Panc1 (cell line): ENCODE data around the gene RPAP3.

Experiments
- POLR2AphosphoS5 ChIP-seq: IDR thresholded peaks from 2 replicates; pipeline ENCODE4 v1.6.1; 2012; ENCODE audit warnings: mild to moderate bottlenecking, low read depth, low read length, moderate library complexity
- SIN3A ChIP-seq: IDR thresholded peaks from 2 replicates; pipeline ENCODE4 v1.6.1; 2012; ENCODE audit warnings: low read depth, mild to moderate bottlenecking, low read length, moderate library complexity, borderline replicate concordance; ENCODE audit not compliant: insufficient read depth
- TF ChIP-seq, protein P1 (sequence below): fragments of 450-650 bp; IDR thresholded peaks from 2 replicates; pipeline ENCODE4 v1.5.1; 2017; ENCODE audit warnings: mild to moderate bottlenecking
- TF ChIP-seq, protein P2 (sequence below), 2 experiments: IDR thresholded peaks; 2 replicates each; pipeline ENCODE4 v1.6.1; 2011 to 2012; ENCODE audit warnings: low read depth in 2 of 2, control low read depth in 1 of 2, low read length in 1 of 2, mild to moderate bottlenecking in 1 of 2, moderate library complexity in 1 of 2; ENCODE audit not compliant: insufficient read depth in 1 of 2

DNA sequence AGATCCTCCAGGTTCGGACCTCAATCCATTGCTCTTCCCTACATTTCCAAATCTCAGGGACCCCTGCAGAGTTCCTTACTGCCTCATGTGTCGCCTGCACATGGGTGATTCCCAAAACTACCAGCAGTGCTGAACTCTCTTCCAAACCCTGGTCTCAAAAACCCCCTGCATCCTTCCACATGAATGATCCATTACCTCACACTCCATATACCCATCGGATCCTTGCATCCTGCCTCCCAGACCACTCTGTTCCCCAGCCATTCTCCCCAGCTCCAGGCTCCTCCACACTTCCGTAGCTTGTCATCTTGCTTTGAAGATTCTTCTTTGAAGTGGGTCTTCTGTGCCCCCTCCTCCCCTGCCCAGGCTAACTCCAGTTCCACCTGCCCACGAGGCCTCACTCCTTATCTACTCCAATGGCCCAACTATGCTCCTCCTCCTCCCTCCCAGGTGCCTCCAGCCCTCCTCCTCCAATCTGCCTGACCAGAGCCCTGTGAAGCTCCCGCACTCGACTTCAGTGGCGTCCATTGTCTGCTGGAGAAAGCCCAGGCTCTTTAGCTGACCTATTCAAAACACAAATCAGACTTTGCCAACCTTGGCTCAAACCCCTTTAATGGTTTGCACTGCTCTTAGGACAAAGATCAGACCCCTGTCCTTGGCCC, 39.1 kb upstream of the RPAP3 start:
- TF ChIP-seq POLR2AphosphoS5 = no peak
- no peak for TF ChIP-seq SIN3A
- TF ChIP-seq, protein P1, sequence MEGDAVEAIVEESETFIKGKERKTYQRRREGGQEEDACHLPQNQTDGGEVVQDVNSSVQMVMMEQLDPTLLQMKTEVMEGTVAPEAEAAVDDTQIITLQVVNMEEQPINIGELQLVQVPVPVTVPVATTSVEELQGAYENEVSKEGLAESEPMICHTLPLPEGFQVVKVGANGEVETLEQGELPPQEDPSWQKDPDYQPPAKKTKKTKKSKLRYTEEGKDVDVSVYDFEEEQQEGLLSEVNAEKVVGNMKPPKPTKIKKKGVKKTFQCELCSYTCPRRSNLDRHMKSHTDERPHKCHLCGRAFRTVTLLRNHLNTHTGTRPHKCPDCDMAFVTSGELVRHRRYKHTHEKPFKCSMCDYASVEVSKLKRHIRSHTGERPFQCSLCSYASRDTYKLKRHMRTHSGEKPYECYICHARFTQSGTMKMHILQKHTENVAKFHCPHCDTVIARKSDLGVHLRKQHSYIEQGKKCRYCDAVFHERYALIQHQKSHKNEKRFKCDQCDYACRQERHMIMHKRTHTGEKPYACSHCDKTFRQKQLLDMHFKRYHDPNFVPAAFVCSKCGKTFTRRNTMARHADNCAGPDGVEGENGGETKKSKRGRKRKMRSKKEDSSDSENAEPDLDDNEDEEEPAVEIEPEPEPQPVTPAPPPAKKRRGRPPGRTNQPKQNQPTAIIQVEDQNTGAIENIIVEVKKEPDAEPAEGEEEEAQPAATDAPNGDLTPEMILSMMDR = no peak
- TF ChIP-seq, protein P2, sequence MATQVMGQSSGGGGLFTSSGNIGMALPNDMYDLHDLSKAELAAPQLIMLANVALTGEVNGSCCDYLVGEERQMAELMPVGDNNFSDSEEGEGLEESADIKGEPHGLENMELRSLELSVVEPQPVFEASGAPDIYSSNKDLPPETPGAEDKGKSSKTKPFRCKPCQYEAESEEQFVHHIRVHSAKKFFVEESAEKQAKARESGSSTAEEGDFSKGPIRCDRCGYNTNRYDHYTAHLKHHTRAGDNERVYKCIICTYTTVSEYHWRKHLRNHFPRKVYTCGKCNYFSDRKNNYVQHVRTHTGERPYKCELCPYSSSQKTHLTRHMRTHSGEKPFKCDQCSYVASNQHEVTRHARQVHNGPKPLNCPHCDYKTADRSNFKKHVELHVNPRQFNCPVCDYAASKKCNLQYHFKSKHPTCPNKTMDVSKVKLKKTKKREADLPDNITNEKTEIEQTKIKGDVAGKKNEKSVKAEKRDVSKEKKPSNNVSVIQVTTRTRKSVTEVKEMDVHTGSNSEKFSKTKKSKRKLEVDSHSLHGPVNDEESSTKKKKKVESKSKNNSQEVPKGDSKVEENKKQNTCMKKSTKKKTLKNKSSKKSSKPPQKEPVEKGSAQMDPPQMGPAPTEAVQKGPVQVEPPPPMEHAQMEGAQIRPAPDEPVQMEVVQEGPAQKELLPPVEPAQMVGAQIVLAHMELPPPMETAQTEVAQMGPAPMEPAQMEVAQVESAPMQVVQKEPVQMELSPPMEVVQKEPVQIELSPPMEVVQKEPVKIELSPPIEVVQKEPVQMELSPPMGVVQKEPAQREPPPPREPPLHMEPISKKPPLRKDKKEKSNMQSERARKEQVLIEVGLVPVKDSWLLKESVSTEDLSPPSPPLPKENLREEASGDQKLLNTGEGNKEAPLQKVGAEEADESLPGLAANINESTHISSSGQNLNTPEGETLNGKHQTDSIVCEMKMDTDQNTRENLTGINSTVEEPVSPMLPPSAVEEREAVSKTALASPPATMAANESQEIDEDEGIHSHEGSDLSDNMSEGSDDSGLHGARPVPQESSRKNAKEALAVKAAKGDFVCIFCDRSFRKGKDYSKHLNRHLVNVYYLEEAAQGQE (IDR thresholded peaks at IDR 0.05; ENCODE audit: insufficient read depth in 1 of 2, low read depth in 2 of 2, low read length in 1 of 2) = no peak
